Stimulated activated CD8-positive, alpha-beta memory T cell treated with anti-CD3 and anti-CD28 coated beads, Interleukin-15, amount 100 ng/mL, for 1 hour (primary cell): Measurements from ENCODE around the gene LLGL2.
"Not testable (repeated sequence)": the region's sequence is repeated elsewhere in the genome, so short reads cannot be mapped to it uniquely, and the experiment has no call there.

Experiments used
- DNase-seq: peaks from one replicate; pipeline ENCODE4 v3.0.0-alpha.2; 2020; ENCODE audit warnings: low read depth

LLGL2 gene, protein sequence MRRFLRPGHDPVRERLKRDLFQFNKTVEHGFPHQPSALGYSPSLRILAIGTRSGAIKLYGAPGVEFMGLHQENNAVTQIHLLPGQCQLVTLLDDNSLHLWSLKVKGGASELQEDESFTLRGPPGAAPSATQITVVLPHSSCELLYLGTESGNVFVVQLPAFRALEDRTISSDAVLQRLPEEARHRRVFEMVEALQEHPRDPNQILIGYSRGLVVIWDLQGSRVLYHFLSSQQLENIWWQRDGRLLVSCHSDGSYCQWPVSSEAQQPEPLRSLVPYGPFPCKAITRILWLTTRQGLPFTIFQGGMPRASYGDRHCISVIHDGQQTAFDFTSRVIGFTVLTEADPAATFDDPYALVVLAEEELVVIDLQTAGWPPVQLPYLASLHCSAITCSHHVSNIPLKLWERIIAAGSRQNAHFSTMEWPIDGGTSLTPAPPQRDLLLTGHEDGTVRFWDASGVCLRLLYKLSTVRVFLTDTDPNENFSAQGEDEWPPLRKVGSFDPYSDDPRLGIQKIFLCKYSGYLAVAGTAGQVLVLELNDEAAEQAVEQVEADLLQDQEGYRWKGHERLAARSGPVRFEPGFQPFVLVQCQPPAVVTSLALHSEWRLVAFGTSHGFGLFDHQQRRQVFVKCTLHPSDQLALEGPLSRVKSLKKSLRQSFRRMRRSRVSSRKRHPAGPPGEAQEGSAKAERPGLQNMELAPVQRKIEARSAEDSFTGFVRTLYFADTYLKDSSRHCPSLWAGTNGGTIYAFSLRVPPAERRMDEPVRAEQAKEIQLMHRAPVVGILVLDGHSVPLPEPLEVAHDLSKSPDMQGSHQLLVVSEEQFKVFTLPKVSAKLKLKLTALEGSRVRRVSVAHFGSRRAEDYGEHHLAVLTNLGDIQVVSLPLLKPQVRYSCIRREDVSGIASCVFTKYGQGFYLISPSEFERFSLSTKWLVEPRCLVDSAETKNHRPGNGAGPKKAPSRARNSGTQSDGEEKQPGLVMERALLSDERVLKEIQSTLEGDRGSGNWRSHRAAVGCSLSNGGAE

DNA sequence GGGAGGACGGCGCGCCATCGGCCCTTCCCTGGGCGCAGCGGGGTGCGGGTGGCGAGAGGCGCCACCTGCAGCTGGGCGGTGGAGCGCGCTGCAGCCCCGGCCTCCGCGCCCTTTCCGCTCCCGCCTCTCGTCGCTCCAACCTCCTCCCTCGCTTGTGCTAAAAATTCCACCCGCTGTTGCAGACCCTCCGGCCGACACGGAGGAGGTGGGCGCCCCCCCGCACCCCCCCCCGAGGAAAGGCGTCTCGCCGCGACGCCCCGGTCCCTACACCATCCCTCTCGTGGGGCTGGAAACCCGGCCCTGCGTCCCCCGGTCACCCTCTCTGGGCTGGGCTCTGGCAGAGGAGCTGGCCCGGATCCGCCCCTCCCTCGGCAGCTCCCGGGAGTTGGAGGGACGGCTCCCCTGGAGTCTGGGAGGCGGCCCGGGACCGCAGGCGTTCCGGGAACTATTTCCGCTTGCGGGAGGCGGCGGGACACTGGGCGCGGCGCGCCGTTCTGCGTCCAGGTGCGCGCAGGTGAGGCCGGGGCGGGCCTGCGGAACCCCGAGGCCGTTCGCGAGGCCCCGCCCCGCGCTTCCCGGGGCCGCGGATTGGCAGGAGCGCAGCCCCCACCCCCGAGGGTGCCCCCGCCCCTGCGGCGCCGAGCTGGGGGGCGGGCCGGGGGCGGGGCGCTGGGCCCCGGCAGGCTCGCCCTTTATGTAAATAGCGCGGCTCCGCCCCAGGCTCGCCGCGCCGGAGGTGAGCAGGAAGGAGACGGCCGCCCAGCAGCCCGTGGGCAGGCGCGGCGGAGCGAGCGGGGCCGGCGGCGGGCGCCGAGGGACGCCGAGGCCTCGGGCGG lies at the start of gene LLGL2:
Gene LLGL2 (plus strand): TSS at position 728 of the 836 bp plus-strand sequence. CDS start 17,730 bp downstream, outside the sequence.
- DNase-seq = peak; percentile 53

DNA sequence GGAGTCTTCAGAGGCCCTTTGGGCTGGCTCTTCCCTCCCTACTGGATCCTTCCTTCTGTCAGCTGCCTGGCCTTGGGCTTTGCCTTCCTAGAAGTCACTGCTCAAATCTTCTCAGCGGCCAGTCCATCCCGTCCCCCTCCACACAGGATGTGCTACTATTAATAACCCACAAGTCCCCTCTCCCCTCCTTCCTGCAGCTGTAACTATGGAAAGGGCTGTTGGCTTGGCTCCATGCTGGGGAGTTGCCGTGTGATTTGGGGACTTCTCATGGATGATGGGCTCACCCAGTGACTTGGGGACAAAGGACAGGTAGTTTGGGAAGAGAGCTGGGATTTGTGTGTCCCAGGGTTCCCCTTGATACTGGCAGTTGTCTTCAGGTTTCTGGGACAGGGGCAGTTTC lies 49.6 kb upstream of the LLGL2 start:
- no peak for DNase-seq

DNA sequence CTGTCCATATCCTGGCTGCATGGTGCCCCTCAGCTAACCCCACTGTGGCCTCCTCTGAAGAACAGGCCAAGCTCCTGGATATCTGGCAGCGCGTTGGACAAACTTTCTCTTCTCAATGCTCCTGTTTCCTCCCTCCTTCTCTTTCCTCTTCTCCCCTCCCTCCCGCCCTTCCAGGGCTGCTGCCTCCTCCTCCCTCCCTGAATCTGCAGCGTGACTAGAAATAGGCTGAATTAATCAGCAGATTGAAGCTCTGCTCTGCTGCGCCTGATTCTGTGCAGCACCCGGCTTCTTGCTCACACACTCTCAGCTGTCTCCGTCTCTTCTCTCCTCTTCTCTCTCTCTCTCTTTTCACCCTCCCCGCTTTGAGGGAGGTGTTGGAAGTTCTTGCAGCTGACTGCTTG lies 49.2 kb upstream of the LLGL2 start:
- no peak for DNase-seq

DNA sequence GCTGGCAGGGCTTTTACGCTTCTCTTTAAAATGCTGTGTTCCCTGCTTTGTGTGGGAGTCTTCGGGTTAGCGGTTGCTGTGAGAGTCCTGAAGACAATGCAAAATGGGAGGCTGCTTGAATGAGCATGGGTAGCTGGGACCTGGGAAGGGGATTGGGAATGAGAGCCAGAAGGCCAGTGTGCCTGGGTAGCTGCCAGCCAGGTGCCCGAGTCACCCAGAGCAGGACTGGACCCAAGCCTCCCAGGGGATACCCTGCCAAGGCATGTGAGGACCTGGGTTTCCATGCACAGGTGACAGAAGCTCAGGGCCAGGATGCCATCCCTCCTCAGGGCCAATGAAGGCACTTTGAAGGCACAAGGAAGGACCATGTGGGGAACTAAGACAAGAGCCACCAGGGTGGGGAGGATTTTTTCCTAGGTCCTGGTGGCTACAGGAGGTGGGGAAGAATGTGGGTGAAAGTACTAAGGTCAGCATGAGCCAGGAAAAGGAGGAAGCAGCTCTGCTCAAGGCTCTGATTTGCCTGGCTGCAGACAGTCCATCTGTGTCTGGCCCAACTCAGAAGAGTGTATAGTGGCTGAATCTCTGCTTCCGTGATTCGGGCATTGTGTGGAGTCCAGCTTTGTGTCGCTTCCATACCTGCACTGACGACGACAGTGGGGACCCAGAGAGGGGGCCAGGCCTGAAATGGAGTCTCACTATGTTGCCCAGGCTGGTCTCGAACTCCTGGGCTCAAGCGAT lies 48.6 kb upstream of the LLGL2 start:
- DNase-seq = no peak

DNA sequence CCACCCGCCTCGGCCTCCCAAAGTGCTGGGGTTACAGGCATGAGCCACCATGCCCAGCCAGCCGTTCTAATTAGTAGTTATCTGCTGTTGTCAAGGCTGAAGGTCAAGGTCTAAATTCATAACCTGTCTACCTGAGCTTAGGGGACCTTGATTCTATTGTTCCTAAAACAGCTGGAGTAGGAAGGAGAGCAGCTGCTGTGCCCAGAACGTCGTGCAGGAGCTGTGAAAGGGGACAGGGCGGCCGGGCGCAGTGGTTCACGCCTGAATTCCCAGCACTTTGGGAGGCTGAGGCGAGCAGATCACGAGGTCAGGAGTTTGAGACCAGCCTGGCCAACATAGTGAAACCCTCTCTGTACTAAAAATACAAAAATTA lies 48.0 kb upstream of the LLGL2 start:
- DNase-seq = not testable (repeated sequence)

DNA sequence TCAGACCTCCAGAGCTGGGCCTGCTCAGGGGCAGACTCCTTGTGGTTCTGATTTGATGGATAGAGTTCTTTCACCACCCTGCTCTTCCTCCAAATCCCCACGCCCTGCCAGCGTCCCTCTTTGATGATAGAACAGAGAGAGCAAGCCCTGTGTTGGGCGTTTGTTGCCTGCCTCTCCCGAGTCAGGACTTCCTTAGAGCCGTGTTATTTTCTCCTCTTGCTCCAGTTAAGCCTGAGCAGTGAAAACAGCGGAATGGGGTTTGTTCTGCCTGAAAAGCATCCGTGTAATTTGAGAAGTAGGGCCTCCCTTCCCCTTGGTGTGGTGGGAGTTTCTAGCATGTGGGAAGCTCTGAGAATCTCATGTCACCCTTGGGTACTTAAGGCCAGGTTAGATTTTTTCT lies 47.0 kb upstream of the LLGL2 start:
- no peak for DNase-seq

DNA sequence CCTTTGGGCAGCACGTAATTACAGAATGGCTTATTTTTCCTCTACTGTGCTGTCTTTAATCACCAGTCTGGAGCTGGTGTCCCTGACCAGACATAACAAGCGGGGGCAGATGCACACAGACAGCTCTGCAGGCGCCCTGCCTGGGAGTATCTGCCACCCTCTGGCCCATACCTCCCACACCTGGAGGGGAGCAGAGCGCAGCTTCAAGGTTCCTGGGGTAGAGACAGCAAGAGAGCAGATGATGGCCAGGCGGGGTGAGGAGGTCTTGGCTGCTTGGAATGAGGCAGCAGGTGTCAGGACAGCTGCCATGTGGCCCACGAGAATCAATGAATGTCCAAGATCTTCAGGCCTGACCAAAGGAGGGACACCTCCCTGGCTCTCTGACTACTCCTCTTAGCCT lies 45.2 kb upstream of the LLGL2 start:
- DNase-seq = no peak

DNA sequence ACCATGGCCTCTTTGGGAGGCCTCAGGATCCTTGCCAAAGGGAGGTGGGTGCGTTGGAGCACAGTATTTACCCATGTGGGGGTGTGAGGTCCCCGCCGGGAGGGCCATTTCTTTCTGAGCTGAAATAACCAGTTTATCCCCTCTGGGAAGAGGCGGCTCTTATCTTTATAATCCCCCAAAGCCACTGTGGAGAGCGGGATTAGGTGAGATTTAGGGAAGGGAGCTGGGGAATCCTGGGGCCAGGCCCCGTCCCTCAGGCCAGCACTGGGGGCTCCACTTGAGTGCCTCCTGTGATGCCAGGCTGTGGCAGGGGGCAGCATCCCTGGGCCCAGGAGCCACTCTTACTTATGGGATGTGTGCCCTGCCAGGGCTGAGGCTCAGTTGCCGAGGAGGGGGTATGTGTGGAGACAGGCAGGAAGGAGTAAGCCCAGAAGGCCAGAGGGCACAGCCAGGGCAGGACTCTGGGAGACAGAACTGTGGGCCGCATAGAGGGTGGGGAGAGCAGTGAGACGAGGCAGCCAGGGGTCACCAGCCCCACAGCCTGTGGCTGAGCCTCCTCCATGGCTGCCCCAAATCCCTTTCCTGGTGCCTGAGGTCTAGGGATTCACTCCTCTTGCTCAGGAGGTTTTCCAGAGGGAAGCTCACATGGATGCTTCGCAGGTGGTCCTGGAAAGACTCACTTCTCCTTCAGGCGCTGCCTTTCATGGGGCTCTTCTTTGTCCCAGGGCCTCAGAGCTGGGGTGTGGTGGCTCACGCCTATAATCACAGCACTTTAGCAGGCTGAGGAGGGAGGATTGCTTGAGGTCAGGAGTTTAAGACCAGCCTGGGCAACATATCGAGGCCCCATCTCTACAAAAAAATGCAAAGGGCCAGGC lies 44.1 kb upstream of the LLGL2 start:
- DNase-seq = no peak

DNA sequence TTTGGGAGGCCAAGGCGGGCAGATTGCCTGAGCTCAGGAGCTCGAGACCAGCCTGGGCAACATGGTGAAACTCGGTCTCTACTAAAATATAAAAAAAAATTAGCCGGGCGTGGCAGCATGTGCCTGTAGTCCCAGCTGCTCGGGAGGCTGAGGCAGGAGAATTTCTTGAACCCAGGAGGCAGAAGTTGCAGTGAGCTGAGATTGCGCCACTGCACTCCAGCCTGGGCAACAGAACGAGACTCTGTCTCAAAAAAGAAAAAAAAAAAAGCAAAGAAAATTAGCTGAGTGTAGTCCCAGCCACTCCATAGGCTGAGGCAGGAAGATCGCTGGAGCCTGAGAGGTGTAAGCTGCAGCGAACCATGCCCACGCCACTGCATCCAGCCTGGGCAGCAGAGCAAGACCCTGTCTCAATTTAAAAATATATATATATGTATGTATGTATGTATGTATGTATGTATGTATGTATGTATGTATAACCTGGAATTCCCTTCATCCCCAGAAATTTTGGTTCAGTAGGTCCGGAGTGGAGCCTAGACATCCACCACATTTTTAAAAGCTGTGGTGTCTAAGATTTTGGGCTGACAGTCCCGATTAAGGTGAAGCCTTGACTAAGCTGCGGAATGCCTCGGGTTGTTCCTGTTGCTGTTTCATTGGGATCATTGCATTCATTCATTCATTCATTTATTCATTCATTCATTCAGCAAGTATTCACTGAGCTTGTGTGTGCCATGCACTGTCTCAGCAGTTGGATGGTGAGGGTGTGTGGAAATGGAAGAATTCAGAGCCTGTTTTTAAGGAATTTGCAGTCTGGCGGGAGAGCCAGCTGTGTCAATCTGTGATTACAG lies 43.2 kb upstream of the LLGL2 start:
- DNase-seq = no peak

DNA sequence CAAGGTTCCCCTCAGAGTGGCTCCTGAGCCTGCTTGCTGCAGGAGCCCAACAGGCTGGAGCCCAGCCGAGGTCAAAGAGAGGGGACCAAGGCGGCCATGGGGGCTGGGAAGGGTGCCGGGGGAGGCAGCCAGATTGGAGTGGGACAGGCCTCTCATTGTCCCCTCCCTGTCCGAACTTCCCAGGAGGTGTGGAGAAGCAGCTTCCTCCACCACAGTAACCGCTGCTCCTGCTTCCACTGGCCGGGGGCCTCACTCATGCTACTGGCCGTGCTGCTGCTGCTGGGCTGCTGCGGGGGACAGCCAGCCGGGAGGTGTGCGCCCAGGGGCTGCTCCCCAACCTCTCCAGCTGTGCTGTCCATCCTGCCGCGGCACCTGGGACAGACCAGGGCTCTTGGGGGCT lies 39.8 kb upstream of the LLGL2 start:
- no peak for DNase-seq

DNA sequence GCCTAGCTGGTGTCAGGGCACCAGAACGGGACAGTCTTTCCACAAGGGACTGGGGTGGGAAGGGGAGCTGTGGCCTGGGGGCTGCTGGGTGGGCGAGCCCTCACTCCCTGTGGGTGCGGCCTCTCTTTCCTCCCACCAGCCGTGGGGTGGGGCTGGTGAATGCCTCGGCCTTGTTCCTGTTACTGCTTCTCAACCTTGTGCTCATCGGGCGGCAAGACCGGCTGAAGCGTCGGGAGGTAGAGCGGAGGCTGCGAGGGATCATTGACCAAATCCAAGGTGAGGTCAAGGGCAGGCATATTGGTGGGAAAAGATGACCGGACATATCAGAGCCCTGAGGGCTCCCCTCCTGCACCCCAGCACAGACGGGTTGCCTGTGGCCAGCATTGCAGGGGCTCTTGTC lies 39.3 kb upstream of the LLGL2 start:
- DNase-seq = no peak

DNA sequence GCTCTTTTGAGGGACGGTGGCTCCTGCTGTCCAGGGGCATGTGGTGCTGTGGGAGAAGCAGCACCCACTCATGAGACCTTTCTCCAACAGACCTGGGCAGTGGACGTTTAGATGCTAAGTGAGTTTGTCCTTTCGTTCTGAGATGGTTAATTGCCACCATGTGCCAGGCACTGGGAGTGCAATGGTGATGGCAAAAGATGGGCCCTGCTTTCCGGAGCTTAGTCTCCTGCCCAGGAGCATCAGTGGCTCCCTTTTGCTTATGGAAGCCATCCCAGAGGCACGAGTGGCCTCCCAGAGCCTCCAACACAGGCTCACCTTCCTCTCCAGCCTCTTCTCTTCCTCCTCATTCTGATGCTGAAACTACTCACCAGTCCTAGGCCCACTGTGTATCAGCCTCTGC lies 38.5 kb upstream of the LLGL2 start:
- DNase-seq = no peak

DNA sequence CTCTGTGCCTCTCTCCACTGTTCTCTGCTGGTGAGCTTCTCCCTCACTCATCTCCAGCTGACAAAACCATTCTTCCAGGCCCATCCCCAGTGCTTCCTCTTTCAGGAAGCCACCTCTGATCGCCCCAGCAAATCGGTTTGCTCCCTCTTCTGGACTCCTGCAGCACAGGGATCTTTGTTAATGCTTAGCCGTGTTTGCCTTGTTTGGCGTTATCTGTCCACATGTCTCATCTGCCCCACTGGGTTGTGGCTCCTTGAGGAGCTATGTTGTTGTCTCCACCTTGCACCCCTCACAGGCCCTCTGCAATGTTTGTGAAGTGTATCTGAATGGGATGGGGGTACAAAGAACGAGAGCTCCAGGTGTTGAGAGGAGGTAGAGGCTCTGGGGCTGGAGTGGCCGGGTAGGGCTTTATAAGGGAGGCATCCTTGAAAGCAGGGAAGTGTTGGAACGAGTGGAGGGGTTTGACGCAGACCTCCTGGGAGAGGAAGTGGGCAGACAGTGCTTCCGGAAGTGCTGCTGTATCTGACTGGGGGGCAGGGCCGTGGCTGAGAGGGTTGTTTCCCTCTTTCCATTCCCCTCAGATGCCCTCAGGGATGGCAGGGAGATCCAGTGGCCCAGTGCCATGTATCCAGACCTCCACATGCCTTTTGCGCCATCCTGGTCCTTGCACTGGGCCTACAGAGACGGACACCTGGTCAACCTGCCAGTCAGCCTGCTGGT lies 38.0 kb upstream of the LLGL2 start:
- DNase-seq = peak; percentile 25

DNA sequence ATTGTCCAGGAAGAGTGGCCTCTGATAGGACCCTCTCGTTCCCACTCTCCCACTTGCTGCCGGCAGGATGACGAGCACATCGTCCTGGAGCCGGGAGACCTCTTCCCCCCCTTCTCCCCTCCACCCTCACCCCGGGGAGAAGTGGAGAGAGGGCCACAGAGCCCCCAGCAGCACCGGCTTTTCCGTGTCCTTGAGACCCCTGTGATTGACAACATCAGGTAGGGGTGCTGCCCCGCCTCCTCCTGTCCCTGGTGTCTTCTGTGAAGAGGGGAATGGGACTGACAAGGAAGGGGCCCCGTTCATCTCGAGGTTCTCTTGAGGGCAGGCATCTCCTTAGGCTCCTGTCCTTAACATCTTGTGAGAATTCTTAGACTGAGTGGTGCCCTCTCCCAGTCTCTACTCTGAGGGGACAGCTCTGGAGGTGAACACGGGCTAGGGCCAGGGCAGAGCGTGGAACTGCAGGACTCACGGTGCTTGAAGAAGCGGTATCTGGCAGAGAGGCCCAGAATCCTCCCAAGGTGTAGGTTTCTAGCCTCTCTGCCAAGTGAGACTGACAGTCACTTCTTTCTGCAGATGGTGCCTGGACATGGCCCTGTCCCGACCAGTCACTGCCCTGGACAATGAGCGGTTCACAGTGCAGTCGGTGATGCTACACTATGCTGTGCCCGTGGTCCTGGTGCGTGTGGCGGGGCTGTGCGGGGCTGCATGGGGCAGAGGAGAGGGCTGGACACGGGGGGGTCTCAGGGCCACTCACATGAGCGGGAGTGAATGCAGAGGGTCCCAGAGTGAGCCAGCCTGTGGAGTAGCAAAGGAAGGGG lies 36.6 kb upstream of the LLGL2 start:
- DNase-seq = no peak

DNA sequence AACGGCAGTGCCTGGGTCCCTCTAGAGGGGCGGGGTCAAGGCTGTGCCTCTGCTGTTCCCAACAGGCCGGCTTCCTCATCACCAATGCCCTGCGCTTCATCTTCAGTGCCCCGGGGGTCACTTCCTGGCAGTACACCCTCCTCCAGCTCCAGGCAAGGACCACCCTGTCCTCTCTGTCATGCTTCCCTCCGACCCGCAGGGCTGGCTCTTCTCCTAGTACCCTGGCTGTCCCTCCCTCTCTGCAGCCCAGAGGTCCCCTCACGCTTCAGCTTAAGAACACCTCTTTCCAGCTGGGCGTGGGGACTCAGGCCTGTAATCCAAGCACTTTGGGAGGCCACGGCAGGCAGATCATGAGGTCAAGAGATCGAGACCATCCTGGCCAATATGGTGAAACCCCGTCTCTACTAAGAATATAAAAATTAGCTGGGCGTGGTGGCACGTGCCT lies 36.0 kb upstream of the LLGL2 start:
- no peak for DNase-seq

DNA sequence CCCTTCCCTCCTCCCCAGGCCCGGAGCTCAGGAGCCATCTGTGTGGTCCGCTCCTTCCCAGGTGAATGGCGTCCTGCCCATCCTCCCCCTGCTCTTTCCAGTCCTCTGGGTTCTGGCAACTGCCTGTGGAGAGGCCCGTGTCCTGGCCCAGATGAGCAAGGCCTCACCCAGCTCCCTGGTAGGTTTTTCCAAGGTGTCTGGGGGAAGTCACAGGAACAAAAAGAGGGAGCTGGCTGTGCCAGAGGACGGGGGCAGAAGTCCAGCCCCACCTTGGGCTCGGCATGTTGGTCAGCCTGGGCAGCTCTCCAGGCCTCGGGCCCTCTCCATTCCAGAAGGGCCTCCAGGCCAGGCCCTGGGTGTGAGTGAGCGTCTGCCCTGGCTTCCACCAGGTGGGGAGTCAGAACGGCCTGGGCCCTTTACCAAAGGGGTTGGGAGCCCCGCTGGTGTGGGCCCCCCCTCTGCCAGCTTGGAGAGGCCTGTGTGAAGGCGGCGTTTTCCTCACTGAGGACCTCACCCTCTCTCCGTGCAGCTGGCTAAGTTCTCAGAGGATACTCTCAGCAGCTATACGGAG lies 35.2 kb upstream of the LLGL2 start:
- no peak for DNase-seq

DNA sequence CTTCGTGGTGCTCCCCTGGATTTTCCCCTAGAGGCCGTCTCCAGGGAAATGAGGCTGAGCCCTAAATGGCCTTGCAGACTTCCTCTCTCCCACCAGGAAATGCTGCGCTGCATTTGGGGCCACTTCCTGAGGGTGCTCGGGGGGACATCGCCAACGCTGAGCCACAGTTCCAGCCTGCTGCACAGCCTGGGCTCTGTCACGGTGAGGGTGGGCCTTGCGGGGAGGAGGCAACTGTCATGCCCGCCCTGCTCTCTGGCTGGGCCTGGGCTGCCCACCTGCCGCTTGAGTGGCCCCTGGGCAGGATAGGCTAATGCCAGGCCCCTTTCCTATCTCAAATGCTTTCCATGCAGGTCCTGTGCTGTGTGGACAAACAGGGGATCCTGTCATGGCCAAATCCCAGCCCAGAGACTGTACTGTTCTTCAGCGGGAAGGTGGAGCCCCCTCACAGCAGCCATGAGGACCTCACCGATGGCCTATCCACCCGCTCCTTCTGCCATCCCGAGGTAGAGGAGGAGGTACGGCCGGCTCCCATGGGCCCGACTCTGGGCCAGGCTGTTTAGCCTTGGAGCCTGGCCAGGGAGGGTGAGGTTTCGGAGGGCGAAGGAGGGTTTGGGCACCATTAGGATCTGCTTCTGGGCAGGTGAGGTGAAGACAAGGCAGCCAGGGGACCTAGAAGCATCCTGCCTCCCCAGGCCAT lies 34.4 kb upstream of the LLGL2 start:
- DNase-seq = no peak
